Superior temporal gyrus (tissue), 1 donor: ENCODE data around the gene ETV5.

Source experiments
- DNase-seq: peaks from one replicate; pipeline ENCODE4 v3.0.0-alpha.2; 2016; ENCODE audit errors: extremely low spot score

The ETV5 gene

GRCh38 chr3:186123012-186123411, 14.1 kb upstream of the ETV5 start:
- no peak for DNase-seq

DNA sequence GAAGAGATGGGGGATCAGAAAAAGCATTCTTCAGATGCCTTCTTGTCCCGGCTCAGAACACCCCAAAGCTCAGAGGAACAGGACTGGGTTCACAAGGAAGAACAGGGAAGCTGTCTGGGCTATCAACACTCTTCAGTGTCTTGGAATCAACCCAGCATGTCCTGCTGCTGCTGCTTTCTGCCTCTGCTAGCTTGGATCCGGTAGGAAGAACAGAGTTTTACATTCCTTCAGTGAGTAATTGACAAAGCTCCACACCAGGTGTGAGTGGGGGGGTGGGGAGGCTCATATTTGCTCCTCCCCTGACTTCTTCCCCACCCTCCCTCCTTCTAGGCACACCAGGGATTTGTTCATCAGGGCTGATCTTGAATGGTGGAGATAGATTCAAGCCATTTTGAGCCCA, 13.1 kb upstream of the ETV5 start:
- DNase-seq = no peak

DNA sequence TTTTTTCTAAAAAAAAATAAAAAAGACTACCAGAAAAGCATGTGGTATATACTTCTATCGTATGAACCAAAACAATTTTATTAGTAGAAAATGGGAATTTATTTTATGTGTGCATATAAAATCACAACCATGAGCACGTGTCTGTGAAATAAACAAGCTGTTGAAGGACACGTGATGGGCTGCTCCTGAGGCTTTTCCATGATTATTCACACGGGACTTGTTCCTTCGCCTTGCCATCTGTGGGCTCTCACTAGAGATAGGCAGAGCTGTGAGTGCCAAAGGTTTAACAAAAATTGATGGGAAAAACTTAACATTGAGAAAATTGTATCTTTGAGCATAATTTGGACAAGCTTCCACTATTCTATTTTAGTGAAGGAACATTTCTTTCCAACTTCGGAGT, 12.4 kb upstream of the ETV5 start:
- DNase-seq = no peak

DNA sequence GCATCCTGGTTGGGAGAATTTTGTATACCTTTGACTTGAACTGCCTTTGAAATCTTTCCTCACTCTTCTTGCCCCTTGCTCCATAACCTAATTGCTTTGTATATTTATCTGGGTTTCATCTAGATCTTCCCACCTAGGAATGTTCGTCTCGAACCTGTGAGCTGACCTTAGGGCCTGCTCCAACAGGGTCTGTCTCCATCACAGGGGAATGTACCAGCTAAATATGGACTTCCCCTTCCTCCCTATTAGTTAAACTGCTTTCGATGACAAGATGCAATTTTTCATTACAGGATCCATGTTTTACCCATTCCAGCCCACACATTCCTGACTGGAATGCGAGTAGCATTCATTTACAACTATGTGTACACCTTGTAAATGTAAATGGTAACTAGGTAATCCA, 10.6 kb upstream of the ETV5 start:
- no peak for DNase-seq

DNA sequence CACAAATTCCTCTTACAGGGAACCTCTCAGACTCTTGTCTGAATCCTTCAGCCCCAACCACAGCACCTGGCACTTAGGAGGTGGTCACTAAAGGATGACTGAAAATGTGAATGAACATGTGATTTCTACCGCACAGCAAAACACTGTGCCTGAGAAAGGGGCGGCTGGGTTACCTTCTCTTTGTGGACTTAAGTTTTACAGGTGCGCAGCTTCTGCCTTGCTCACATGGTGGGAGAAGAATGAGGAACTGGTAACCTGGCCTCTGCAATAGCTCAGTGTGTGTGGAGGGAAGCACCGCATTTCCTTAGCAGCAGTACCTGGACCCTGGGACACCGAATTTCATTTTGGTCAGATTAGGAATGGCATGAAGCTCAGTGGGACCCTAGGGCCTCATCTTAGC, 9.8 kb upstream of the ETV5 start:
- no peak for DNase-seq

DNA sequence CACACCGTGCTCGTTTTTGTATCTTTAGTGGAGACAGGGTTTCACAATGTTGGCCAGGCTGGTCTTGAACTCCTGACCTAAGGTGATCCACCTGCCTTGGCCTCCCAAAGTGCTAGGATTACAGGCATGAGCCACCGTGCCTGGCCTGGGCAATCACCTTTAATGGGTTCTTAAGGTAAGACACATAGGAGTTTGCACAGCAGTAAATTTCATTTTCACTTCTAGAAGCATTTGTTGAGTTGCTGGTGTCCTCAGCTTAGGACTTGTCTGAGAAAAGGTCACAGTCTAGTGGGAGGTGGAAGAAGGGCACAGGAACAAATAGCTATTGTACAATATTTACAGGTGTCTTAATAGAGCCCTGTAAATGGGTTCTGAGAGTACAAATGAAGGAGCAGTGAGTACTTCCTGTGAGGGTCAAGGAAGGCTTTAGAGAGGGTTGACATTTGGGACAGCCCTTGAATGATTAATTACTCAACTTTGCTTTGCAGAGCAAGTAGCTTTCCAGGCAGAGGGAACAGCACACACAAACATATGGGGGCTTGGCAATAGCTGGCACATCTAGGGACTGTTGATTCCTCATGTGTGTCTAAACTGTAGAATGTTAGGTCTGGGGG, 8.7 kb upstream of the ETV5 start:
- no peak for DNase-seq

DNA sequence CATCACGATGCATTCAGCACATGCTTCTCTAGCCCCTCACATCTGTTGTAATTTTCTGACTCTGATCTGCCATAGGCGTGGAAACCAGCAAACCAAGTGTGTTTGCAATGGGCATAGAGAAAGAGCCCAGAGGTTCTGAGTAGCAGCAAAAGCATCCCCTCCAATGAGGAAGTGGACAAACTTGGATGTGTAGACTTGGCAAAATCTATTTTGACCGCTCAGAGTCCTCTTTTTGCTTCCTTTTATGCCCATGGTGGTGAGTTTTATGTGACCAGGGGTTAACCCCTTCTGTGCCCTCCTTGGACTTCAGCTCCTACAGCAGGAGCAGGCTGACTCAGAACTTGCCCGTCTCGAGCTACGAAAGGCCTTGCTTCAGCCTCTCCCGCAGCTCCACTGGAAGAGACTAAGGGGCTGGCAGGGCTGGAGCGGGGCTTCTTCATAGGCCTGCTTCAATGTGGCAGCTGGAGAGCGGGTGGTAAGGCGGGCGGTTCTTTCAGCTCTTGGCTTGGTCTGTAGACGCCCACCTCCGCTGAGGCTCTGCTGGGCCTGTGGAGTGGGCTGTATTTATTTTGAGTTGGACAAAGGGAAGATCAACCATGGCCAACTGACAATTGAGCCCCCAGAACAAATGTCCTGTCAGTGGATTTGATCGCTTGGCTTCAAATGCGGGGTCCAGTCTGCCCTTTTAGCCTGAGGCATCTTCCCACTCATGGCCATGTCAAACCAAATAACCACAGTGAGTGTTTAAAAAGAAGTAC, 6.5 kb upstream of the ETV5 start:
- no peak for DNase-seq

DNA sequence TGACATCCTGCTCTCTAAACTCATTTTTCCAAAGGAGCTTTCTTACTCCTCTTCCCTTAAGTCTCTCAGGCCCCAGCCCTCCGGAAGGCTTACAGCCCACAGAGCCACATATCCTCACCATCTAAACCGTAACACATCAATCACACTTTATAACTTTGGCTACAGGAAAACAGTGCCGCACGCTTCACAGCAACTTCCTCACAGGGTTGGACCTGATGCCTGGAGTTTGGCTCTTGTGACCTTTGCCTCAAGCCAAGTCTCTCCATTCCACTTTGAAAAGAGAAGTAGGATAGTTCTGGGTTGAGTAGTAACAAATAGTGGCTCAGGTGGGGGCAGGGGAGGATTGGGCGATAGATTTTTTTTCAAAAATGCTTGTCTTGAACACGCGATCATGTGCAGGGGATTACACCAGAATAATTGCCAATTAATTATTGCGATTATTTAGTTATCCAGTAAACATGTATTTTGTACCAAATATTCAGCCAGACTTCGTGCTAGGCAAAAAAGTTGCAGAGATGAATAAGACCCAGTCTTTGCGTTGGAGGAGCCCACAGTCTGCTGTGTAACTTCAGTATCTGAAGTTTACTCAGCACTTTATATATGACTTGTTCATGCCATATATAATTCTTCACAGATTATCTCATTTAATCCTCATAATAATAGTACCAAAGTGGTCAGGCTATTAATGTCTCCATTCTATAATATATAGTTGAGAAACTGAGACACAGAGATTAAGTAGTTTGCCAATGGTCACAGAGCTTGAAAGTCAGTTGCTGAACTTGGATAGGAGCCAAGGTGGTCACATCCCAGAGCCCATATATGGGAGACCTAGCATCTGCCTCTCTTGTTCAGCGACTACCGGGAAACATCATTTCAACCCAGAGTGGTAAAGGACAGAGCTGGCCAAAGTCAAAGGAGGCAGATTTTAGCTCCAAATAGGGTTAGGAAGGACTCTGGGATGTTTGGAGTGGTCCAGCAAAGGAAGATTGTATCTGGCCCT, 2.4 kb upstream of the ETV5 start:
- no peak for DNase-seq

DNA sequence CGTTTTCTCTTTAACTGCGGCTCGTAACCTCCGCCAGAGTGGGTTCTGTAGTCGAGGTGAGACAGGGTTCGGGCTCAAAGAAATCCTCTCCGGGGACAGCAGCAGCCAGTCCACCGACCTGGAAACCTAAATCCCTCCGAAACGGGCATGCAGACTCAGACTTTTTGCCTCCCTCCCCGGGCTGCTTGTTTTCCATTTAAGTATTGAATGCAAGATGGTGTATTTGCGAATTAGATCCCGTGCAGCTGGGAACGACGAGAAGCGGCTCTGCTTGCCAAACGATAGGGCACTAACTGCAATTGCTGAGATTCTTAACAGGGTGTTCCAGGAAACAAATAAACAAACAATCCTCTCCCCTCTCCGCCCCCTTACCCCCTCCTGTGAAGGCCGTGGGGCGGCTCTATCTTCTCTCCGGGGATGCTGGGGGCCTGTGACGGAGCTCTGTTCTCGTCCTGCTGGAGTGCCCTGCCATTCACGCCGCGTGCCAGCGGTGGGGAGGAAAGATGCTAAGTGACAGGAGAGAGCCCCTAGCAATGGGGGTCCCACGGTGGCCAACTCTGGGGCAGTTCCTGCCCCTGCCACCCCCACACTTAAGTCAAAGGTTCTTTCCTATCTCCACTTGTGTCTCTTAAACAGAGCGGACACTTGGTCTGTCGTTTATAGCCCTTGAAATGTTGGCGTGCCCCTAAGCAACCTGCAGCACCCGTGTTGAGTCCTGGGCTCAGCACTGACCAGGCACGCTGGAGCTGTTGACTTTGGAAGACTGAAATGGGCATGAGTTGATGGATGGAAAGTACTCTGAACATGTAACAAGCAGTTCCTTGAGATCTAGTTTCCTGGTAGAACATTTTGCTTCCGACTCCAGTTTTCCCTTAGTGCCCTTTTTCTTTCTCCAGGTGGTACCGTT, 1.3 kb upstream of the ETV5 start:
- no peak for DNase-seq

- no peak for DNase-seq
These were observed 566 bp downstream of the ETV5 start for GRCh38 chr3:186108106-186108940.

DNA sequence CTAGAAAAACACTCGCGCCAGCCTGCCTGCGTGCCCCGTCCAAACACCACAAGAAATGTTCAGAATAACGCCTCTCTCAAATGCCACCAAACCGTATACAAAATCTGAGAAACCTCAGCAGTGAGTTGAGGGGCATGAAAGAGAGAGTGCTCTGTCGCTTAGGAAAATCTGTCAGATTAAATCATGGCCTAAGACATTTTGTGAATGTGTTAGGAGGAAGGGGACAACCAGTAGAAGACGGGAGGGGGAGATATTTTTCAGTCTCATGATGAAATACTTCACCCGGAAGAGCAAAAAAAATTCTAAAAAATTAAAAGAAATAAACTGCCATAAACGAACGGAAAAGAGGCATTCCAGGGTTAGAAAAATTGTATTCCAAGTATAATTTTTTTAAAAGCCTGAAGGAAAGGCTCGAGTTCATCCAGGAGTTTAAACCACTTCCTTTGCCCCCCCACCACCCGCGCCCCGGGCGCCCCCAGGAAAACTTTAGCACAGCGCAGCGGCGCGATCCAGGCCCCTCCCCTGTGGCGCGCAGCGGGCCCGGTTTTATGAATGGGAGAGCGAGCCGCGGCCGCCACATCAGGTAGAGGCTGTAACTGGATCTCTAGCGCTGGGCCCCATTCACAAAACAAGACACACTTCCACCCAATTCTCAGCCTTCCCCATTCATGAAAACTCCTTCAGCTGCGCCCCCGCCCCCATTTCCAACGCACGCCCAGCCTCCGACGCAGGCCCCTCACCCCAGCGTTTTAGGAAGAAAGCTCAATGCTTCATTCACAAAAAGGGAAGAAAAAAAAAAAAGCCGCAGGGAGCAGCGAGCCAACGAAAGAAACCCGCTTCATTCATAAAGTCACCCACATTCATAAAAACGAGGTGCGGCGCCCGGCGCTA, 1.4 kb downstream of the ETV5 start:
- DNase-seq = peak; percentile 67

- no peak for DNase-seq
These were observed 3.3 kb downstream of the ETV5 start for GRCh38 chr3:186105543-186105942.

GRCh38 chr3:186102687-186103086, 6.2 kb downstream of the ETV5 start:
- DNase-seq = no peak

GRCh38 chr3:186100398-186100797, 8.5 kb downstream of the ETV5 start:
- no peak for DNase-seq

DNA sequence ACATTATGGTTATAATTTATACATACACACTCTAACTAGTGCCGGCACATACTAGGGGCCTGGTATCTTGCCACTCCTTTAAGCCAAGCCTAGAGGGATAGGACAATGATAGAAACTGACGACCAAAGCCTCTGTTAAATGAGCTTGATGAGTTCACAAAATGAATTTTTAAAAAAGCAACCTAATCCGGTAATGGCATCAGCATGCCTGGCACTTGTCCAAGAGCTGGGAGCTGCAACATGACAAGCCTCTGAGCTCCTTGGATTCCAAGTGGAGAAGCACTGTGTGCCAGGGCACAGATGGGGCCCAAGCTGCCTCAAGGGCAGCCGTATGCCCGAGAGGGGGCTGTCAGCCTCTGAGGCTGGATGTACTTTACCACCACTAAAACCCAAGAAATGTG, 9.7 kb downstream of the ETV5 start:
- peak; percentile 64 for DNase-seq

GRCh38 chr3:186098740-186099139, 10.1 kb downstream of the ETV5 start:
- DNase-seq = no peak

DNA sequence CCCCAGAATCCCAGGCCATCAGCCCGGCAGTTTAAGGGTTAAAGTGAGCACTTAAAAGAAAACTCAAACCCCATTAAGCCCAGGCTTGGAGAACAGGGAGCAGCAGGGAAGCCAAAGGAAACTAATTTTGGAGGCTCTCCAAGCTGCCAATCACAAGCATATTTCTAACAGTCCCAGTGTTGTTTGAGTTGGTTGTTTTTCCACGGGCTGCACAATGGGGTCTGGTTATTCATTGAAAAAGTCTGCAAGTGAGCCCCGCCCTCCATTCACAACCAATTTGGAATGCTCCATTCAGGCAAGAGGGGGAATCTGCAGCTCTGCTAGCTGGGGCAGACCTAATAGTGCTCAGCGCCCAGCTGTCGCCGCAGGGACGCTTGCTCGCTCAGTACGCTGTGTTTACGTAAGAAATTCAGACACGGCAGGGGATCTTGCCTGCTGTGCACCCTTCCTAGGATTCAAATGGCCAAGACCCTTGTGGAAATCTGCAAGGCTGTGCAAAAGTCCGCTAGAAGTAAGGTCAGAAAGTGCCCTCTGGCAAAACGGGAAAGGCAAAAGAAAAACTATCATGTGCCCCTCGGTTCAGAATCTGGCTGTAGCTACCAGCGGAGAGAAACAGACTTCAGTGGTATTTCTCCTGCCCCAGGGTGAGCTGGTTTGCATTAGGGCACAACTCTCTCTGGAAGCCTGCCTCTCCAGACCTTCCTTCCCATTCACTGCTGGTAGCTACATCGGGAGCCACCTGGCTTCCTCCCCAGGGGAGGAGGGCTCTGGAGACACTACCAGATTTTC, 11.0 kb downstream of the ETV5 start:
- peak; percentile 97 for DNase-seq

DNA sequence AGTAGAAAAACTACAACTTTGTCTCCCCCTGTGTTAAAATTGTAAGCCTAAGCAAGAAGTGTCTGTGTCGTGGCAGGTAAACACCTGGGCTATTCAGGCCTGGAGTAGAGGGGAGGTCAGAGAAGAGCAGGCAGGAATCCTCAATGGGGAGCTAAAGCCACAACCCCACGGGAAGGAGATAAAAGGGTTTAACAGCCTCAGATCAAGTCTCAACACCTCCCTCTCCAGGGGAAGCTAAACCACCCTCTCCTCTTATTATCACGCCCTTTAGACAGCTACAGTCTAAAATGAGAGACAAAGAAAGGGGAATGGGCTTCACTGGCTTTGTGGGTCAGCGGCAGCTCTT, 11.6 kb downstream of the ETV5 start:
- DNase-seq = no peak

- no peak for DNase-seq
These were observed 12.6 kb downstream of the ETV5 start for GRCh38 chr3:186096290-186096689.
